ENCODE data around the gene NAXE.

NAXE gene

GRCh38 chr1:156547434-156547833 lies 44.1 kb upstream of the NAXE start:
- H2BK5ac ChIP-seq (ENCODE audit: low read depth, low read length, poor library complexity, severe bottlenecking): no peak overlapping the region
- no peak overlapping the region for H4K8ac ChIP-seq (ENCODE audit: low read length)
- DNase-seq: no peak
- H2BK15ac ChIP-seq (ENCODE audit: low read depth, poor library complexity, severe bottlenecking): no peak overlapping the region
- H3K9ac ChIP-seq (ENCODE audit: low read length): no peak overlapping the region
- H3K4me1 ChIP-seq (ENCODE audit: control insufficient read depth, insufficient read depth, low read depth, low read length): peaks cover 7% of the 10 kb centered on the region
- no peak overlapping the region for H3K27ac ChIP-seq (ENCODE audit: low read length, poor library complexity, severe bottlenecking)
- no peaks in the 10 kb centered on the region for H3K79me1 ChIP-seq (replicated peaks; ENCODE audit: low read length, poor library complexity, severe bottlenecking)
- no peak overlapping the region for H4K91ac ChIP-seq (ENCODE audit: low read length)
- no peak overlapping the region for H2AK5ac ChIP-seq (ENCODE audit: low read length, severe bottlenecking)
- no peaks in the 10 kb centered on the region for H3K27me3 ChIP-seq (ENCODE audit: control insufficient read depth in 1 of 2, insufficient read depth in 1 of 2, low read length in 2 of 2)
- no peak overlapping the region for H2AFZ ChIP-seq (ENCODE audit: low read depth, low read length)
- no peak overlapping the region for H2BK120ac ChIP-seq (ENCODE audit: low read depth, low read length)
- H3K14ac ChIP-seq (ENCODE audit: low read length in 2 of 2): no peak overlapping the region
- no peak overlapping the region for H2BK12ac ChIP-seq (ENCODE audit: low read length in 2 of 2)
- no peak overlapping the region for H3K4ac ChIP-seq (ENCODE audit: low read depth in 1 of 2, low read length in 2 of 2)
- no peak overlapping the region for H3K4me3 ChIP-seq (ENCODE audit: insufficient read depth in 1 of 2, low read depth in 1 of 2, low read length in 2 of 2)
- H3K9me3 ChIP-seq (ENCODE audit: control insufficient read depth, low read length): no peaks in the 10 kb centered on the region
- no peak overlapping the region for H3K23ac ChIP-seq (ENCODE audit: low read length in 2 of 2)
- WGBS: 96% methylated on average over 4 of the region's 4 CpGs
- peaks cover 9 to 24% of the 10 kb centered on the region in 2 experiments for H3K36me3 ChIP-seq (ENCODE audit: control insufficient read depth in 1 of 2, insufficient read depth in 2 of 2, low read depth in 1 of 2, low read length in 2 of 2)
- H3K4me2 ChIP-seq (ENCODE audit: low read length, poor library complexity, severe bottlenecking): no peak overlapping the region
- no peak overlapping the region for H3K18ac ChIP-seq (ENCODE audit: low read depth in 1 of 2, low read length in 2 of 2)

GRCh38 chr1:156547982-156548381 lies 43.6 kb upstream of the NAXE start:
- Histone ChIP-seq H2BK15ac (ENCODE audit: low read depth, poor library complexity, severe bottlenecking) (no peak overlapping the region), H4K8ac (ENCODE audit: low read length) (no peak overlapping the region), H3K79me1 (replicated peaks; ENCODE audit: low read length, poor library complexity, severe bottlenecking) (no peaks in the 10 kb centered on the region), H4K91ac (ENCODE audit: low read length) (no peak overlapping the region), H3K4ac (ENCODE audit: low read depth in 1 of 2, low read length in 2 of 2) (no peak overlapping the region), H3K23ac (ENCODE audit: low read length in 2 of 2) (no peak overlapping the region), H3K9me3 (ENCODE audit: control insufficient read depth, low read length) (no peaks in the 10 kb centered on the region), H3K4me1 (ENCODE audit: control insufficient read depth, insufficient read depth, low read depth, low read length) (peaks cover 7% of the 10 kb centered on the region), H2AK5ac (ENCODE audit: low read length, severe bottlenecking) (no peak overlapping the region), H3K14ac (ENCODE audit: low read length in 2 of 2) (no peak overlapping the region), H2BK5ac (ENCODE audit: low read depth, low read length, poor library complexity, severe bottlenecking) (no peak overlapping the region), H3K4me2 (ENCODE audit: low read length, poor library complexity, severe bottlenecking) (no peak overlapping the region), H3K9ac (ENCODE audit: low read length) (no peak overlapping the region), H3K27me3 (ENCODE audit: control insufficient read depth in 1 of 2, insufficient read depth in 1 of 2, low read length in 2 of 2) (no peaks in the 10 kb centered on the region), H2AFZ (ENCODE audit: low read depth, low read length) (no peak overlapping the region), H3K36me3 (ENCODE audit: control insufficient read depth in 1 of 2, insufficient read depth in 2 of 2, low read depth in 1 of 2, low read length in 2 of 2) (peaks cover 9 to 24% of the 10 kb centered on the region in 2 experiments), H3K27ac (ENCODE audit: low read length, poor library complexity, severe bottlenecking) (no peak overlapping the region), H2BK120ac (ENCODE audit: low read depth, low read length) (no peak overlapping the region), H2BK12ac (ENCODE audit: low read length in 2 of 2) (no peak overlapping the region), H3K4me3 (ENCODE audit: insufficient read depth in 1 of 2, low read depth in 1 of 2, low read length in 2 of 2) (no peak overlapping the region), H3K18ac (ENCODE audit: low read depth in 1 of 2, low read length in 2 of 2) (no peak overlapping the region)
- no peak for DNase-seq
- WGBS: 94% methylated on average over 6 of the region's 9 CpGs

- no peaks in the 10 kb centered on the region for H3K79me1 ChIP-seq (replicated peaks; ENCODE audit: low read length, poor library complexity, severe bottlenecking)
- H2BK120ac ChIP-seq (ENCODE audit: low read depth, low read length): no peak overlapping the region
- 84% methylated on average over 2 of the region's 2 CpGs for WGBS
- H3K4ac ChIP-seq (ENCODE audit: low read depth in 1 of 2, low read length in 2 of 2): no peak overlapping the region
- H4K8ac ChIP-seq (ENCODE audit: low read length): no peak overlapping the region
- no peak overlapping the region for H3K9ac ChIP-seq (ENCODE audit: low read length)
- no peak overlapping the region for H2AFZ ChIP-seq (ENCODE audit: low read depth, low read length)
- no peak overlapping the region for H3K4me2 ChIP-seq (ENCODE audit: low read length, poor library complexity, severe bottlenecking)
- no peak overlapping the region for H4K91ac ChIP-seq (ENCODE audit: low read length)
- DNase-seq: no peak
- peaks cover 7% of the 10 kb centered on the region for H3K4me1 ChIP-seq (ENCODE audit: control insufficient read depth, insufficient read depth, low read depth, low read length)
- H2BK15ac ChIP-seq (ENCODE audit: low read depth, poor library complexity, severe bottlenecking): no peak overlapping the region
- no peak overlapping the region for H3K4me3 ChIP-seq (ENCODE audit: insufficient read depth in 1 of 2, low read depth in 1 of 2, low read length in 2 of 2)
- H3K18ac ChIP-seq (ENCODE audit: low read depth in 1 of 2, low read length in 2 of 2): no peak overlapping the region
- no peaks in the 10 kb centered on the region for H3K27me3 ChIP-seq (ENCODE audit: control insufficient read depth in 1 of 2, insufficient read depth in 1 of 2, low read length in 2 of 2)
- H2AK5ac ChIP-seq (ENCODE audit: low read length, severe bottlenecking): no peak overlapping the region
- H3K9me3 ChIP-seq (ENCODE audit: control insufficient read depth, low read length): no peaks in the 10 kb centered on the region
- no peak overlapping the region for H3K27ac ChIP-seq (ENCODE audit: low read length, poor library complexity, severe bottlenecking)
- peaks cover 9 to 18% of the 10 kb centered on the region in 2 experiments for H3K36me3 ChIP-seq (ENCODE audit: control insufficient read depth in 1 of 2, insufficient read depth in 2 of 2, low read depth in 1 of 2, low read length in 2 of 2)
- H2BK12ac ChIP-seq (ENCODE audit: low read length in 2 of 2): no peak overlapping the region
- no peak overlapping the region for H3K23ac ChIP-seq (ENCODE audit: low read length in 2 of 2)
- H3K14ac ChIP-seq (ENCODE audit: low read length in 2 of 2): no peak overlapping the region
- H2BK5ac ChIP-seq (ENCODE audit: low read depth, low read length, poor library complexity, severe bottlenecking): no peak overlapping the region
Measured at GRCh38 chr1:156549390-156549789, 42.2 kb upstream of the NAXE start.

- Histone ChIP-seq H3K36me3 (ENCODE audit: control insufficient read depth in 1 of 2, insufficient read depth in 2 of 2, low read depth in 1 of 2, low read length in 2 of 2) (peaks cover 9 to 17% of the 10 kb centered on the region in 2 experiments), H2BK15ac (ENCODE audit: low read depth, poor library complexity, severe bottlenecking) (no peak overlapping the region), H4K8ac (ENCODE audit: low read length) (no peak overlapping the region), H2BK5ac (ENCODE audit: low read depth, low read length, poor library complexity, severe bottlenecking) (no peak overlapping the region), H3K14ac (ENCODE audit: low read length in 2 of 2) (no peak overlapping the region), H3K9me3 (ENCODE audit: control insufficient read depth, low read length) (no peaks in the 10 kb centered on the region), H3K27ac (ENCODE audit: low read length, poor library complexity, severe bottlenecking) (no peak overlapping the region), H3K4me3 (ENCODE audit: insufficient read depth in 1 of 2, low read depth in 1 of 2, low read length in 2 of 2) (no peak overlapping the region), H3K27me3 (ENCODE audit: control insufficient read depth in 1 of 2, insufficient read depth in 1 of 2, low read length in 2 of 2) (no peaks in the 10 kb centered on the region), H3K4me1 (ENCODE audit: control insufficient read depth, insufficient read depth, low read depth, low read length) (peaks cover 7% of the 10 kb centered on the region), H3K4me2 (ENCODE audit: low read length, poor library complexity, severe bottlenecking) (no peak overlapping the region), H3K18ac (ENCODE audit: low read depth in 1 of 2, low read length in 2 of 2) (no peak overlapping the region), H2BK120ac (ENCODE audit: low read depth, low read length) (no peak overlapping the region), H4K91ac (ENCODE audit: low read length) (no peak overlapping the region), H3K9ac (ENCODE audit: low read length) (no peak overlapping the region), H2AK5ac (ENCODE audit: low read length, severe bottlenecking) (no peak overlapping the region), H3K23ac (ENCODE audit: low read length in 2 of 2) (no peak overlapping the region), H2BK12ac (ENCODE audit: low read length in 2 of 2) (no peak overlapping the region), H3K4ac (ENCODE audit: low read depth in 1 of 2, low read length in 2 of 2) (no peak overlapping the region), H3K79me1 (replicated peaks; ENCODE audit: low read length, poor library complexity, severe bottlenecking) (no peaks in the 10 kb centered on the region), H2AFZ (ENCODE audit: low read depth, low read length) (no peak overlapping the region)
- DNase-seq: no peak
- 100% methylated on average over 1 of the region's 1 CpG for WGBS
Measured at GRCh38 chr1:156549831-156550230, 41.7 kb upstream of the NAXE start.
